Measurements from ENCODE around the gene PREPL.
"Not testable (repeated sequence)": the region's sequence is repeated elsewhere in the genome, so short reads cannot be mapped to it uniquely, and the experiment has no call there.

The PREPL gene

GRCh38 chr2:44347526-44347925 is 13.8 kb downstream of the PREPL start:
- no peak for DNase-seq

GRCh38 chr2:44342854-44343253 is 18.4 kb downstream of the PREPL start:
- DNase-seq, result no peak

GRCh38 chr2:44335806-44336538 is 25.3 kb downstream of the PREPL start:
- no peak for DNase-seq

- no peak for DNase-seq
Observed at GRCh38 chr2:44333994-44334393, 27.3 kb downstream of the PREPL start.

GRCh38 chr2:44330801-44331200 is 30.5 kb downstream of the PREPL start:
- DNase-seq, result no peak

- DNase-seq, result no peak
Observed at GRCh38 chr2:44329343-44329742, 32.0 kb downstream of the PREPL start.

- no peak for DNase-seq
Observed at GRCh38 chr2:44328750-44329149, 32.5 kb downstream of the PREPL start.

GRCh38 chr2:44326548-44327264 is 34.6 kb downstream of the PREPL start:
- DNase-seq, result no peak

- DNase-seq, result no peak
Observed at GRCh38 chr2:44325897-44326296, 35.4 kb downstream of the PREPL start.

- DNase-seq, result no peak
Observed at GRCh38 chr2:44324971-44325426, 36.3 kb downstream of the PREPL start.

GRCh38 chr2:44321360-44321759 is 39.9 kb downstream of the PREPL start:
- DNase-seq, result no peak

- no peak for DNase-seq
Observed at GRCh38 chr2:44320832-44321231, 40.5 kb downstream of the PREPL start.

- no peak for DNase-seq
Observed at GRCh38 chr2:44315945-44316344, 45.3 kb downstream of the PREPL start.

- DNase-seq, result no peak
Observed at GRCh38 chr2:44314362-44314761, 46.9 kb downstream of the PREPL start.

GRCh38 chr2:44310287-44310686 is 51.0 kb downstream of the PREPL start:
- no peak for DNase-seq

- no peak for DNase-seq
Observed at GRCh38 chr2:44305882-44306281, 55.4 kb downstream of the PREPL start.

GRCh38 chr2:44304258-44304657 is 57.0 kb downstream of the PREPL start:
- DNase-seq, result no peak

- not testable (repeated sequence) for DNase-seq
Observed at GRCh38 chr2:44303766-44304165, 57.5 kb downstream of the PREPL start.

- DNase-seq, result no peak
Observed at GRCh38 chr2:44301111-44301510, 60.2 kb downstream of the PREPL start.

GRCh38 chr2:44299635-44300034 is 61.7 kb downstream of the PREPL start:
- DNase-seq, result no peak

GRCh38 chr2:44297431-44297830 is 63.9 kb downstream of the PREPL start:
- no peak for DNase-seq

GRCh38 chr2:44296653-44297052 is 64.6 kb downstream of the PREPL start:
- DNase-seq, result no peak

- no peak for DNase-seq
Observed at GRCh38 chr2:44295633-44296359, 65.5 kb downstream of the PREPL start.

GRCh38 chr2:44295113-44295512 is 66.2 kb downstream of the PREPL start:
- no peak for DNase-seq
